Chondrocyte (in vitro differentiated cells): ENCODE measurements around the gene DAND5. TPM values are rescaled to one million over a fixed set of nuclear protein-coding genes. Genes with fewer than 3 reads are reported as not detected.
A peak's percentile ranks its signal among the peaks of the same experiment; 100 is the strongest.
"Not testable (repeated sequence)": the region's sequence is repeated elsewhere in the genome, so short reads cannot be mapped to it uniquely, and the experiment has no call there.

Experiments
- DNase-seq: peaks from one replicate; pipeline ENCODE4 v3.0.0; 2021; ENCODE audit warnings: mixed read lengths, low spot score
- H3K27ac Mint-ChIP-seq: one replicate; pipeline ENCODE4 v1.8.0; 2021; ENCODE audit warnings: mild to moderate bottlenecking, moderate library complexity, mixed read lengths; ENCODE audit not compliant: unreplicated experiment
- H3K27me3 Mint-ChIP-seq: 2 replicates; pipeline ENCODE4 v1.8.0; 2021; ENCODE audit warnings: low read depth, mixed read lengths
- H3K36me3 Mint-ChIP-seq: 2 replicates; pipeline ENCODE4 v1.8.0; 2021; ENCODE audit warnings: low read depth, mixed read lengths
- H3K4me1 Mint-ChIP-seq: 2 replicates; pipeline ENCODE4 v1.8.0; 2021; ENCODE audit warnings: low read depth, mild to moderate bottlenecking, mixed read lengths
- H3K4me3 Mint-ChIP-seq: one replicate; pipeline ENCODE4 v1.8.0; 2021; ENCODE audit warnings: mild to moderate bottlenecking, moderate library complexity, mixed read lengths; ENCODE audit not compliant: unreplicated experiment
- H3K9me3 Mint-ChIP-seq: 2 replicates; pipeline ENCODE4 v1.8.0; 2021; ENCODE audit warnings: low read depth, mixed read lengths
- CTCF ChIP-seq: fragments of 200-600 bp; sonication (generic); IDR thresholded peaks from 2 replicates; pipeline ENCODE4 v1.5.0; 2021; ENCODE audit warnings: antibody characterized with exemption, mild to moderate bottlenecking, moderate library complexity
- total RNA-seq: library from RNA; stranded (reverse); gene quantifications from 3 replicates; pipeline ENCODE4 v1.2.1, GENCODE V29; 2021

The DAND5 gene
- total RNA-seq, 1 donor from 2014 or later, result 0.57 TPM

GRCh38 chr19:12975221-12975741, 5.9 kb downstream of the DAND5 start:
- no peak overlapping the region for H3K27ac Mint-ChIP-seq
- no peak overlapping the region for H3K4me3 Mint-ChIP-seq
- peaks cover 8% of the 10 kb centered on the region for H3K4me1 Mint-ChIP-seq
- DNase-seq, result no peak
- H3K36me3 Mint-ChIP-seq, result no peaks in the 10 kb centered on the region
- TF ChIP-seq CTCF, result no peak
- no peaks in the 10 kb centered on the region for H3K9me3 Mint-ChIP-seq
- peaks cover 2% of the 10 kb centered on the region for H3K27me3 Mint-ChIP-seq

- H3K4me1 Mint-ChIP-seq, H3K4me3 Mint-ChIP-seq, H3K9me3 Mint-ChIP-seq, H3K36me3 Mint-ChIP-seq, DNase-seq, H3K27ac Mint-ChIP-seq, H3K27me3 Mint-ChIP-seq: not testable (repeated sequence)
Observed at GRCh38 chr19:12976109-12976508, 6.7 kb downstream of the DAND5 start.

GRCh38 chr19:12979974-12980373, 10.6 kb downstream of the DAND5 start:
- no peak for TF ChIP-seq CTCF
- H3K4me3 Mint-ChIP-seq, result no peak overlapping the region

GRCh38 chr19:12982648-12983047, 13.3 kb downstream of the DAND5 start:
- peaks cover 14% of the 10 kb centered on the region for H3K4me1 Mint-ChIP-seq
- no peaks in the 10 kb centered on the region for H3K9me3 Mint-ChIP-seq
- H3K27me3 Mint-ChIP-seq, result no peaks in the 10 kb centered on the region
- H3K36me3 Mint-ChIP-seq, result no peaks in the 10 kb centered on the region
- no peak for TF ChIP-seq CTCF
- no peak for DNase-seq
- no peak overlapping the region for H3K4me3 Mint-ChIP-seq
- no peak overlapping the region for H3K27ac Mint-ChIP-seq

More at GRCh38 chr19:12979974-12980373, 10.6 kb downstream of the DAND5 start:
- Mint-ChIP-seq H3K27me3 (peaks cover 2% of the 10 kb centered on the region), H3K36me3 (no peaks in the 10 kb centered on the region), H3K4me1 (peaks cover 7% of the 10 kb centered on the region), H3K9me3 (no peaks in the 10 kb centered on the region), H3K27ac (no peak overlapping the region)
- DNase-seq, result no peak

- no peak for TF ChIP-seq CTCF
- Mint-ChIP-seq H3K9me3 (no peaks in the 10 kb centered on the region), H3K27me3 (no peaks in the 10 kb centered on the region), H3K4me3 (no peak overlapping the region), H3K4me1 (peaks cover 10% of the 10 kb centered on the region), H3K27ac (no peak overlapping the region), H3K36me3 (no peaks in the 10 kb centered on the region)
- no peak for DNase-seq
Observed at GRCh38 chr19:12983091-12983490, 13.7 kb downstream of the DAND5 start.

- no peaks in the 10 kb centered on the region for H3K27me3 Mint-ChIP-seq
- peak; percentile 98 for TF ChIP-seq CTCF
- H3K4me1 Mint-ChIP-seq, result peaks cover 9% of the 10 kb centered on the region
- no peaks in the 10 kb centered on the region for H3K36me3 Mint-ChIP-seq
- H3K4me3 Mint-ChIP-seq, result no peak overlapping the region
- DNase-seq, result no peak
- H3K9me3 Mint-ChIP-seq, result no peaks in the 10 kb centered on the region
- no peak overlapping the region for H3K27ac Mint-ChIP-seq
Observed at GRCh38 chr19:12983542-12984142, 14.3 kb downstream of the DAND5 start.
